Left renal pelvis (tissue), 4 donors: Measurements from ENCODE around the gene MESP1. TPM values are rescaled to one million over a fixed set of nuclear protein-coding genes. Genes with fewer than 3 reads are reported as not detected.
"Not testable (repeated sequence)": the region's sequence is repeated elsewhere in the genome, so short reads cannot be mapped to it uniquely, and the experiment has no call there.

ENCODE experiments used
- DNase-seq, 4 donors: peaks; one replicate each; pipeline ENCODE4 v3.0.0-alpha.2; 2013; ENCODE audit warnings: low read depth in 4 of 4, low spot score in 3 of 4
- polyA plus RNA-seq, 4 donors: library from polyadenylated mRNA; unstranded; fragments of 120-200 nt; gene quantifications; one replicate each; pipeline ENCODE4 v1.2.1, GENCODE V29; 2013; ENCODE audit not compliant: insufficient read length in 4 of 4

Gene MESP1
- polyA plus RNA-seq = 1 to 10 TPM in 3 of 4 donors, under 1 TPM in 1; 0.95 to 1.3 (median 1.1) TPM

- peak; percentile 74 to 80 (median 78) for DNase-seq
Observed at GRCh38 chr15:89750560-89751542, at the start of gene MESP1. Gene MESP1, minus strand, starts transcription at chr15:89751249. Its CDS starts 18 bp downstream, at chr15:89751231.

GRCh38 chr15:89799918-89800498 is 49.0 kb upstream of the MESP1 start:
- DNase-seq = no peak

GRCh38 chr15:89799011-89799911 is 48.2 kb upstream of the MESP1 start:
- DNase-seq = no peak

GRCh38 chr15:89797678-89798201 is 46.7 kb upstream of the MESP1 start:
- DNase-seq = no peak

GRCh38 chr15:89795996-89796395 is 44.9 kb upstream of the MESP1 start:
- DNase-seq = no peak

- no peak for DNase-seq
Observed at GRCh38 chr15:89794627-89795241, 43.7 kb upstream of the MESP1 start.

- no peak for DNase-seq
Observed at GRCh38 chr15:89792106-89792805, 41.2 kb upstream of the MESP1 start.

- no peak for DNase-seq
Observed at GRCh38 chr15:89790661-89791060, 39.6 kb upstream of the MESP1 start.

- no peak for DNase-seq
Observed at GRCh38 chr15:89790206-89790605, 39.2 kb upstream of the MESP1 start.

- not testable (repeated sequence) for DNase-seq
Observed at GRCh38 chr15:89788585-89788984, 37.5 kb upstream of the MESP1 start.

- DNase-seq = no peak
Observed at GRCh38 chr15:89787944-89788343, 36.9 kb upstream of the MESP1 start.

GRCh38 chr15:89785774-89786140 is 34.7 kb upstream of the MESP1 start:
- no peak for DNase-seq

GRCh38 chr15:89785064-89785773 is 34.2 kb upstream of the MESP1 start:
- DNase-seq = no peak

GRCh38 chr15:89784686-89784960 is 33.6 kb upstream of the MESP1 start:
- DNase-seq = no peak

- no peak for DNase-seq
Observed at GRCh38 chr15:89783861-89784685, 33.0 kb upstream of the MESP1 start.

GRCh38 chr15:89783111-89783860 is 32.2 kb upstream of the MESP1 start:
- no peak for DNase-seq

- not testable (repeated sequence) for DNase-seq
Observed at GRCh38 chr15:89782619-89782950, 31.5 kb upstream of the MESP1 start.
